Heart right ventricle (tissue), 16 donors: ENCODE data around the gene BHLHA9. TPM values are rescaled to one million over a fixed set of nuclear protein-coding genes. Genes with fewer than 3 reads are reported as not detected.

Experiments
- ATAC-seq, 8 donors: fragments of 200-7000 bp; cut with Tn5 transposase; one replicate each; pipeline ENCODE4 v1.9.1; 2020; ENCODE audit warnings: mild to moderate bottlenecking in 8 of 8, moderate library complexity in 8 of 8, moderate number of reproducible peaks in 1 of 8
- DNase-seq, 2 donors: peaks; one replicate each; pipeline ENCODE4 v3.0.0-alpha.2; 2020
- H3K27ac ChIP-seq, 10 donors: fragments of 200-600 bp; sonication (generic) in 2 of 10; one replicate each; pipeline versions ENCODE4 v1.5.0 to v1.8.0; 2020 to 2022; ENCODE audit warnings: mild to moderate bottlenecking in 3 of 10
- H3K27me3 ChIP-seq, 7 donors: fragments of 200-600 bp; one replicate each; pipeline ENCODE4 v1.8.0; 2021 to 2022; ENCODE audit warnings: mild to moderate bottlenecking in 2 of 7
- H3K36me3 ChIP-seq, 9 donors: fragments of 200-600 bp; sonication (generic) in 1 of 9; one replicate each; pipeline versions ENCODE4 v1.5.0 to v1.8.0; 2020 to 2022; ENCODE audit warnings: mild to moderate bottlenecking in 2 of 9
- H3K4me1 ChIP-seq, 9 donors: fragments of 200-600 bp; sonication (generic) in 1 of 9; one replicate each; pipeline versions ENCODE4 v1.5.0 to v1.8.0; 2020 to 2022; ENCODE audit warnings: mild to moderate bottlenecking in 4 of 9
- H3K4me3 ChIP-seq, 10 donors: fragments of 200-600 bp; sonication (generic) in 2 of 10; one replicate each; pipeline versions ENCODE4 v1.5.0 to v1.8.0; 2020 to 2022; ENCODE audit warnings: mild to moderate bottlenecking in 7 of 10, moderate library complexity in 2 of 10
- H3K9me3 ChIP-seq, 11 donors: fragments of 200-600 bp in 10 of 11; sonication (generic) in 2 of 11; one replicate each; pipeline versions ENCODE4 v1.5.0 to v1.8.0; 2013 to 2022; ENCODE audit warnings: mild to moderate bottlenecking in 2 of 11, control low read depth in 1 of 11, moderate library complexity in 1 of 11
- WGBS, 2 donors: extraction: QIAGEN DNeasy Blood & Tissue Kit; methylation state at CpG; one replicate each; pipeline ENCODE4 v1.1.7; 2013; ENCODE audit warnings: inconsistent platforms in 1 of 2; 5-methylcytosine and 5-hydroxymethylcytosine counted together
- intact Hi-C, 10 donors: fragments of 100-400 bp; cut with DNase I; formaldehyde crosslinking; loops; one replicate each; pipeline versions ENCODE4 v1.11.1 to v1.14.2; 2022
- polyA plus RNA-seq, 2 donors: library from polyadenylated mRNA; stranded (reverse); fragments of 200-250 nt; gene quantifications; one replicate each; pipeline ENCODE4 v1.2.3, GENCODE V29; 2013
- total RNA-seq, 10 donors: library from RNA; stranded (reverse); fragmentation: NEBNext Ultra II Directional in 3 of 10; extraction: Animal tissue kit (Norgen Biotek cat#: 25700) in 3 of 10; gene quantifications; one replicate each; pipeline versions ENCODE4 v1.2.1 to v1.2.4, GENCODE V29; 2021 to 2023
- TF ChIP-seq, protein P1 (sequence below), 9 donors: fragments of 200-600 bp; sonication (generic) in 2 of 9; IDR thresholded peaks; one replicate each; pipeline versions ENCODE4 v1.5.0 to v1.8.0; 2021 to 2022; ENCODE audit warnings: antibody characterized with exemption in 9 of 9, mild to moderate bottlenecking in 5 of 9, moderate library complexity in 1 of 9
- donor health status: Arrhythmogenic right ventricular cardiomyopathy.
- donor health status: ischemic (EF 13 %, LVEDD 7.1; RV severe dilation, severe dysfunction).
- donor health status: healthy with polysubstance abuse.
- donor health status: DM: no; HTN: yes; CAD: no.
- donor health status: DM: no; HTN: no; CAD: no.
- donor health status: ischemic (EF 25% LVEDD 6.9; RV normal size, moderate dysfunction).
- donor health status: ischemic (EF 25% LVEDD 5.7; RV mildly dilated, moderate dysfunction).
- donor health status: healthy.
- donor health status: DM: yes; HTN: yes; CAD: no.
- donor health status: Ischemic cardiomyopathy.
- donor health status: ischemic (EF 35%, LVEDD 5.7; RV mildly dilated, moderate dysfunction).
- donor health status: nonischemic (EF 11% LVEDD 7.7; RV severe dilation, severe dysfunction).
- donor health status: DM: yes; HTN: yes; CAD: no.
- donor health status: PGD.
- donor health status: ischemic (EF 29% LVEDD 5.4; RV normal size, mild dysfunction).
- donor health status: nonischemic (EF 23%, LVEDD 6.1; RV moderate dilation, normal function).

Gene BHLHA9
- total and polyA plus RNA-seq, 12 donors = 0.30 to 0.37 TPM; not detected in 10

DNA sequence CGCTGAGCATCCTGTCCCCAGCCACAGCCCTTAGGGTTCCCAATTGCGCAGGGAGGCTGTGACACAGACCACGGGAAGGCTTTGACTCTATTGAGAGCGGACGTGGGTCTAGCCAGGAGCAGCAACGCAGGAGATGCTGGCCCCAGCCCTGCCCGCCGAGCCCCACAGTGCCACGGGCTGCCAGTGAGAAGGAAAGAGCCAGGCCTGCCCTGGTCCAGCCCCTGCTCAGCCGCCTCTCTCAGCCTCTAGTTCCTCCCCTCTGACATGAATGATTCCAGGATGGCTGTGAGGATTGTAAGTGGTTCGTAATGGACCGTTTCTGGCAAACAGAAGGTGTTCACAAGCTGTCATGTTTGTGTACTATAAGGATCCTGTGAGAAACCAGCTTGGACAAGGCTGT is 2.5 kb downstream of the BHLHA9 start:
- Histone ChIP-seq H3K36me3 (no peaks in the 10 kb centered on the region), H3K9me3 (no peaks in the 10 kb centered on the region), H3K27me3 (peaks cover 11 to 71% (median 45%) of the 10 kb centered on the region in 7 donors), H3K27ac (no peak overlapping the region), H3K4me3 (no peak overlapping the region), H3K4me1 (peaks cover 0 to 25% (median 12%) of the 10 kb centered on the region in 9 donors)
- WGBS, 2 donors = 73 to 77% methylated on average over 12 of the region's 12 CpGs
- TF ChIP-seq, protein P1, sequence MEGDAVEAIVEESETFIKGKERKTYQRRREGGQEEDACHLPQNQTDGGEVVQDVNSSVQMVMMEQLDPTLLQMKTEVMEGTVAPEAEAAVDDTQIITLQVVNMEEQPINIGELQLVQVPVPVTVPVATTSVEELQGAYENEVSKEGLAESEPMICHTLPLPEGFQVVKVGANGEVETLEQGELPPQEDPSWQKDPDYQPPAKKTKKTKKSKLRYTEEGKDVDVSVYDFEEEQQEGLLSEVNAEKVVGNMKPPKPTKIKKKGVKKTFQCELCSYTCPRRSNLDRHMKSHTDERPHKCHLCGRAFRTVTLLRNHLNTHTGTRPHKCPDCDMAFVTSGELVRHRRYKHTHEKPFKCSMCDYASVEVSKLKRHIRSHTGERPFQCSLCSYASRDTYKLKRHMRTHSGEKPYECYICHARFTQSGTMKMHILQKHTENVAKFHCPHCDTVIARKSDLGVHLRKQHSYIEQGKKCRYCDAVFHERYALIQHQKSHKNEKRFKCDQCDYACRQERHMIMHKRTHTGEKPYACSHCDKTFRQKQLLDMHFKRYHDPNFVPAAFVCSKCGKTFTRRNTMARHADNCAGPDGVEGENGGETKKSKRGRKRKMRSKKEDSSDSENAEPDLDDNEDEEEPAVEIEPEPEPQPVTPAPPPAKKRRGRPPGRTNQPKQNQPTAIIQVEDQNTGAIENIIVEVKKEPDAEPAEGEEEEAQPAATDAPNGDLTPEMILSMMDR (IDR thresholded peaks at IDR 0.05) = no peak
- ATAC-seq (no peak), DNase-seq (no peak)
- intact Hi-C loops = loop anchor here in 5 of 10 donors (5.0 to 10.0 kb wide), 4 partner anchors 60 to 292 kb away; partner anchors contain the start of genes INPP5K (in 2 of the 5) and PITPNA (in 1 of the 5)

- Histone ChIP-seq H3K27ac (no peak overlapping the region), H3K4me3 (no peak overlapping the region), H3K4me1 (peaks cover 0 to 17% (median 6%) of the 10 kb centered on the region in 9 donors), H3K27me3 (peaks cover 11 to 68% (median 50%) of the 10 kb centered on the region in 7 donors), H3K36me3 (no peaks in the 10 kb centered on the region), H3K9me3 (no peaks in the 10 kb centered on the region)
- TF ChIP-seq, protein P1 (IDR thresholded peaks at IDR 0.05) = no peak
- intact Hi-C loops = loop anchor here in 5 of 10 donors (5.0 to 10.0 kb wide), 4 partner anchors 59 to 291 kb away; partner anchors contain the start of genes INPP5K (in 2 of the 5) and PITPNA (in 1 of the 5)
- ATAC-seq (no peak), DNase-seq (no peak)
- 77 to 82% methylated on average over 13 of the region's 13 CpGs for WGBS, 2 donors
These were observed 3.4 kb downstream of the BHLHA9 start for GRCh38 chr17:1273492-1274244.

GRCh38 chr17:1274245-1274608 is 4.0 kb downstream of the BHLHA9 start:
- DNase-seq = no peak
- ATAC-seq = no peak
- WGBS, 2 donors = 78 to 83% methylated on average over 6 of the region's 6 CpGs
- Histone ChIP-seq H3K4me3 (no peak overlapping the region), H3K27ac (no peak overlapping the region), H3K9me3 (no peaks in the 10 kb centered on the region), H3K4me1 (peaks cover 0 to 12% (median 4%) of the 10 kb centered on the region in 9 donors), H3K27me3 (peaks cover 11 to 62% (median 50%) of the 10 kb centered on the region in 7 donors), H3K36me3 (no peaks in the 10 kb centered on the region)
- intact Hi-C loops = loop anchor here in 5 of 10 donors (5.0 to 10.0 kb wide), 4 partner anchors 58 to 291 kb away; partner anchors contain the start of genes INPP5K (in 2 of the 5) and PITPNA (in 1 of the 5)
- TF ChIP-seq, protein P1 (IDR thresholded peaks at IDR 0.05) = no peak

GRCh38 chr17:1275205-1275961 is 5.1 kb downstream of the BHLHA9 start:
- intact Hi-C loops = loop anchor here in 8 of 10 donors (5.0 to 10.0 kb wide), 6 partner anchors 42 to 289 kb away; partner anchors contain the start of genes INPP5K (in 3 of the 8) and PITPNA (in 1 of the 8)

More at GRCh38 chr17:1275205-1275961, 5.1 kb downstream of the BHLHA9 start:
- H3K27ac ChIP-seq = no peak overlapping the region
- H3K4me1 ChIP-seq = peaks cover 0 to 7% (median 1%) of the 10 kb centered on the region in 9 donors
- peak in 2 of 8 donors; percentile 5 to 7 for ATAC-seq
- H3K9me3 ChIP-seq = no peaks in the 10 kb centered on the region
- DNase-seq = no peak
- no peaks in the 10 kb centered on the region for H3K36me3 ChIP-seq
- TF ChIP-seq, protein P1 (IDR thresholded peaks at IDR 0.05) = no peak
- peaks cover 4 to 51% (median 38%) of the 10 kb centered on the region in 7 donors for H3K27me3 ChIP-seq
- H3K4me3 ChIP-seq = no peak overlapping the region
- WGBS, 2 donors = 75 to 79% methylated on average over 10 of the region's 10 CpGs
